ENCODE results near the gene CCNK.

- TF ChIP-seq EZH2phosphoT487 (IDR thresholded peaks at IDR 0.05; ENCODE audit: borderline replicate concordance, low read length) (no peak), CTCF (IDR thresholded peaks at IDR 0.05; ENCODE audit: low read depth, low read length, poor library complexity, severe bottlenecking) (no peak)
Measured at GRCh38 chr14:99441918-99442317, 39.3 kb upstream of the CCNK start.
